Measurements from ENCODE around the gene GTF3C4.

DNA sequence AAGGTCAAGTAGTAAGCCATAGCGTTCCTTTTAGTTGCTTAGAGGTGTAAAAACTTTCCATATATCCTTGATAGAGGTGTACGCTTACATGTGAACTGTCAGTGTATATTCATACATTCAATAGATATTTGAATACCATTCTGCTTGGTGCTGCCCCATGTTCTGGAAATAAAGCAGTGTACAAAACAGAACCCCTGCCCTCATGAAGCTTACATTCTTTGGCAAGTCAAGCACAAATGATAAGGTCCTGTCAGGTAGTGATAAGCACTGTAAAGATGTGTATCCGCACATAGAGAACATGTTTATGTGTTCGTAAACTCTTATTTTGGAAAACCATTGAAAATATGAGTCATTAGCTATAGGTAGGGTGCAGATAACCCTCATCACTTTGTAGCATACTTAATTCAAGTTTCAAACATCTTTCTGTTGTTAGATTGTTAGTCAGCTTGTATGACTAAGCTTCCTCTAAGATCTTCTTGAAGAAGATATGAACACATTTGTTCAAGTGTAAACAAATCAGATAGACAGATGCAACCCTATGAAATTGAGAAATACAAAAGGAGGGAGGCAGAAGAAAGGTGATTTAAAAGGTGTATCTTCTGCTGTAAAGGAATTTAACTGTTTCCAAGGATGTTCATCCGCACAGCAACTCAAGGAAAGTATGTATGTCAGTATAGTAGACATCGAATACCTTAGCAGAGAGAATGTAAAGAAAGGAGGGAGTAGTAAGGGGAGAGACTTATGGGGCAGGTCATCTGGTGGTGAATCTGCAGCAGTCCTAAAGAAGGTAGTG is 1.6 kb downstream of the GTF3C4 start:
- TF ChIP-seq, protein P1, sequence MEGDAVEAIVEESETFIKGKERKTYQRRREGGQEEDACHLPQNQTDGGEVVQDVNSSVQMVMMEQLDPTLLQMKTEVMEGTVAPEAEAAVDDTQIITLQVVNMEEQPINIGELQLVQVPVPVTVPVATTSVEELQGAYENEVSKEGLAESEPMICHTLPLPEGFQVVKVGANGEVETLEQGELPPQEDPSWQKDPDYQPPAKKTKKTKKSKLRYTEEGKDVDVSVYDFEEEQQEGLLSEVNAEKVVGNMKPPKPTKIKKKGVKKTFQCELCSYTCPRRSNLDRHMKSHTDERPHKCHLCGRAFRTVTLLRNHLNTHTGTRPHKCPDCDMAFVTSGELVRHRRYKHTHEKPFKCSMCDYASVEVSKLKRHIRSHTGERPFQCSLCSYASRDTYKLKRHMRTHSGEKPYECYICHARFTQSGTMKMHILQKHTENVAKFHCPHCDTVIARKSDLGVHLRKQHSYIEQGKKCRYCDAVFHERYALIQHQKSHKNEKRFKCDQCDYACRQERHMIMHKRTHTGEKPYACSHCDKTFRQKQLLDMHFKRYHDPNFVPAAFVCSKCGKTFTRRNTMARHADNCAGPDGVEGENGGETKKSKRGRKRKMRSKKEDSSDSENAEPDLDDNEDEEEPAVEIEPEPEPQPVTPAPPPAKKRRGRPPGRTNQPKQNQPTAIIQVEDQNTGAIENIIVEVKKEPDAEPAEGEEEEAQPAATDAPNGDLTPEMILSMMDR (IDR thresholded peaks at IDR 0.05): no peak
- TF ChIP-seq, protein P2, sequence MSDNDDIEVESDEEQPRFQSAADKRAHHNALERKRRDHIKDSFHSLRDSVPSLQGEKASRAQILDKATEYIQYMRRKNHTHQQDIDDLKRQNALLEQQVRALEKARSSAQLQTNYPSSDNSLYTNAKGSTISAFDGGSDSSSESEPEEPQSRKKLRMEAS (IDR thresholded peaks at IDR 0.05): no peak
- TF ChIP-seq HDAC2 (IDR thresholded peaks at IDR 0.05) (no peak), RNF2 (IDR thresholded peaks at IDR 0.05; ENCODE audit: borderline replicate concordance, low read depth) (no peak), MYC (IDR thresholded peaks at IDR 0.05; ENCODE audit: borderline replicate concordance, low read length) (no peak), RAD21 (conservative IDR thresholded peaks at IDR 0.05 in 1 of 2, IDR thresholded peaks at IDR 0.05 in 1 of 2) (no peak), EP300 (IDR thresholded peaks at IDR 0.05) (no peak), GATA3 (IDR thresholded peaks at IDR 0.05; ENCODE audit: borderline replicate concordance) (no peak), KDM5A (IDR thresholded peaks at IDR 0.05) (no peak)
- TF ChIP-seq, protein P3, sequence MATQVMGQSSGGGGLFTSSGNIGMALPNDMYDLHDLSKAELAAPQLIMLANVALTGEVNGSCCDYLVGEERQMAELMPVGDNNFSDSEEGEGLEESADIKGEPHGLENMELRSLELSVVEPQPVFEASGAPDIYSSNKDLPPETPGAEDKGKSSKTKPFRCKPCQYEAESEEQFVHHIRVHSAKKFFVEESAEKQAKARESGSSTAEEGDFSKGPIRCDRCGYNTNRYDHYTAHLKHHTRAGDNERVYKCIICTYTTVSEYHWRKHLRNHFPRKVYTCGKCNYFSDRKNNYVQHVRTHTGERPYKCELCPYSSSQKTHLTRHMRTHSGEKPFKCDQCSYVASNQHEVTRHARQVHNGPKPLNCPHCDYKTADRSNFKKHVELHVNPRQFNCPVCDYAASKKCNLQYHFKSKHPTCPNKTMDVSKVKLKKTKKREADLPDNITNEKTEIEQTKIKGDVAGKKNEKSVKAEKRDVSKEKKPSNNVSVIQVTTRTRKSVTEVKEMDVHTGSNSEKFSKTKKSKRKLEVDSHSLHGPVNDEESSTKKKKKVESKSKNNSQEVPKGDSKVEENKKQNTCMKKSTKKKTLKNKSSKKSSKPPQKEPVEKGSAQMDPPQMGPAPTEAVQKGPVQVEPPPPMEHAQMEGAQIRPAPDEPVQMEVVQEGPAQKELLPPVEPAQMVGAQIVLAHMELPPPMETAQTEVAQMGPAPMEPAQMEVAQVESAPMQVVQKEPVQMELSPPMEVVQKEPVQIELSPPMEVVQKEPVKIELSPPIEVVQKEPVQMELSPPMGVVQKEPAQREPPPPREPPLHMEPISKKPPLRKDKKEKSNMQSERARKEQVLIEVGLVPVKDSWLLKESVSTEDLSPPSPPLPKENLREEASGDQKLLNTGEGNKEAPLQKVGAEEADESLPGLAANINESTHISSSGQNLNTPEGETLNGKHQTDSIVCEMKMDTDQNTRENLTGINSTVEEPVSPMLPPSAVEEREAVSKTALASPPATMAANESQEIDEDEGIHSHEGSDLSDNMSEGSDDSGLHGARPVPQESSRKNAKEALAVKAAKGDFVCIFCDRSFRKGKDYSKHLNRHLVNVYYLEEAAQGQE (IDR thresholded peaks at IDR 0.05): no peak
